Skeletal muscle tissue (tissue), 4 donors: ENCODE results near the gene H6PD. TPM values are rescaled to one million over a fixed set of nuclear protein-coding genes. Genes with fewer than 3 reads are reported as not detected.

Experiments
- H3K27ac ChIP-seq: one replicate; pipeline ENCODE4 v1.7.0; 2013; ENCODE audit warnings: mild to moderate bottlenecking, low read depth, low read length, inconsistent platforms
- H3K27me3 ChIP-seq, 3 donors: one replicate each; pipeline ENCODE4 v1.7.0; 2013; ENCODE audit warnings: low read length in 3 of 3; ENCODE audit not compliant: control insufficient read depth in 3 of 3, insufficient read depth in 3 of 3
- H3K36me3 ChIP-seq, 3 donors: one replicate each; pipeline ENCODE4 v1.7.0; 2013; ENCODE audit warnings: low read length in 3 of 3; ENCODE audit not compliant: control insufficient read depth in 3 of 3, insufficient read depth in 3 of 3
- H3K4me1 ChIP-seq, 3 donors: one replicate each; pipeline ENCODE4 v1.7.0; 2013; ENCODE audit warnings: low read length in 3 of 3, mild to moderate bottlenecking in 3 of 3; ENCODE audit not compliant: control insufficient read depth in 3 of 3, insufficient read depth in 3 of 3
- H3K4me3 ChIP-seq, 3 donors: one replicate each; pipeline ENCODE4 v1.7.0; 2013; ENCODE audit warnings: low read length in 3 of 3
- H3K9ac ChIP-seq, 3 donors: one replicate each; pipeline ENCODE4 v1.7.0; 2013; ENCODE audit warnings: low read length in 3 of 3, mild to moderate bottlenecking in 3 of 3, moderate library complexity in 2 of 3, low read depth in 1 of 3
- H3K9me3 ChIP-seq, 3 donors: one replicate each; pipeline ENCODE4 v1.7.0; 2013; ENCODE audit warnings: low read length in 3 of 3; ENCODE audit not compliant: control insufficient read depth in 3 of 3
- total RNA-seq: library from RNA; depleted of rRNA; stranded (reverse); fragments of >200 nt; gene quantifications from one replicate; pipeline ENCODE4 v1.2.3, GENCODE V29; 2014
- donor health status: Osteomylitis.

H6PD gene
- total RNA-seq, 1 donor from 2014 or later = 24.5 TPM

GRCh38 chr1:9300573-9300972 lies 66.0 kb downstream of the H6PD start:
- Histone ChIP-seq H3K4me1 (peaks cover 23 to 65% (median 31%) of the 10 kb centered on the region in 3 donors), H3K27ac (no peak overlapping the region), H3K9ac (no peak overlapping the region), H3K4me3 (no peak overlapping the region), H3K9me3 (no peaks in the 10 kb centered on the region), H3K36me3 (peaks cover 0 to 2% (median 0%) of the 10 kb centered on the region in 3 donors), H3K27me3 (no peaks in the 10 kb centered on the region)

GRCh38 chr1:9302745-9303524 lies 68.4 kb downstream of the H6PD start:
- Histone ChIP-seq H3K27ac (peak overlapping the region; percentile 59), H3K4me1 (peaks cover 23 to 60% (median 32%) of the 10 kb centered on the region in 3 donors), H3K36me3 (peaks cover 0 to 2% (median 0%) of the 10 kb centered on the region in 3 donors), H3K4me3 (peak overlapping the region in 1 of 3 donors; percentile 18), H3K9ac (no peak overlapping the region), H3K27me3 (no peaks in the 10 kb centered on the region), H3K9me3 (no peaks in the 10 kb centered on the region)

DNA sequence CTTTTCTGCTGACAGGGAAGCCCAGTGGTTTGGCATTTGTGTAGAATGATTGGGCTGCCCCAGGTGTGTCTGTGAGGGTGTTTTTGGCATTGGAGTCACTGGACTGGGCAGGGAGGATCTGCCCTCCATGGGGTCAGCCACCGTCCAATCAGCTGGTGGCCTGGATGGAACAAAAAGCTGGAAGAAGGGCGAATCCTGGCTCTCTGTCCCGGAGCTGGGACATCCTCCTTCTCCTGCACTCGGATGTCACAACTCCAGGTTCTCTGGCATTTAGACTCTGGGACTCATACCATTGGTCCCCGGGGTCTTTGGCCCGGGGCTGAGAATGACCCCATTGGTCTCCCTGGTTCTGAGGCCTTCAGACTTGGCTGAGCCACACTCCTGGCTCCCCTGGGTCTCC lies 69.3 kb downstream of the H6PD start:
- Histone ChIP-seq H3K4me3 (no peak overlapping the region), H3K9ac (no peak overlapping the region), H3K36me3 (peaks cover 0 to 2% (median 0%) of the 10 kb centered on the region in 3 donors), H3K4me1 (peaks cover 23 to 63% (median 35%) of the 10 kb centered on the region in 3 donors), H3K9me3 (no peaks in the 10 kb centered on the region), H3K27ac (no peak overlapping the region), H3K27me3 (no peaks in the 10 kb centered on the region)

GRCh38 chr1:9305216-9305615 lies 70.6 kb downstream of the H6PD start:
- Histone ChIP-seq H3K27ac (no peak overlapping the region), H3K9me3 (no peaks in the 10 kb centered on the region), H3K4me3 (no peak overlapping the region), H3K36me3 (peaks cover 0 to 2% (median 0%) of the 10 kb centered on the region in 3 donors), H3K9ac (no peak overlapping the region), H3K27me3 (no peaks in the 10 kb centered on the region), H3K4me1 (peaks cover 23 to 57% (median 35%) of the 10 kb centered on the region in 3 donors)

- peaks cover 23 to 49% (median 32%) of the 10 kb centered on the region in 3 donors for H3K4me1 ChIP-seq
- no peaks in the 10 kb centered on the region for H3K9me3 ChIP-seq
- no peaks in the 10 kb centered on the region for H3K27me3 ChIP-seq
- no peak overlapping the region for H3K4me3 ChIP-seq
- no peak overlapping the region for H3K27ac ChIP-seq
- peaks cover 0 to 2% (median 0%) of the 10 kb centered on the region in 3 donors for H3K36me3 ChIP-seq
- no peak overlapping the region for H3K9ac ChIP-seq
Observed at GRCh38 chr1:9306006-9306405, 71.4 kb downstream of the H6PD start.

DNA sequence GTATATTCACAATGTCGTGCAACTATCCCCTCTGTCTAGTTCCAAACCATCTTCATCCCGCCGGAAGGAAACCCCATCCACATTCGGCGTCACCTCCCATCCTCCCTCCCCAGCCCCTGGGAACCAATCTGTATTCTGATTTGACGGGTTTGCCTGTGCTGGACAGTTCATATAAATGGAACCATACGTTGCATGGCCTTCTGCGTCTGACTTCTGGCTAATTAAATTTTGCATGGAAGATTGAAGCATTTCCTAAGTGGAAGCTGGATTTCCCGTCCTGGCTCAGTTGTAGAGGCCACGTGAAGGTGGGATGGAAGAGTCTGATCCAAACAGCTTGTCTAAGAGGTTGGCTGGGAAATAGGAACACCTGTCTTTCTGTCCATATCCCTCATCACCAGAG lies 72.7 kb downstream of the H6PD start:
- Histone ChIP-seq H3K9me3 (no peaks in the 10 kb centered on the region), H3K36me3 (no peaks in the 10 kb centered on the region), H3K27me3 (no peaks in the 10 kb centered on the region), H3K9ac (no peak overlapping the region), H3K27ac (no peak overlapping the region), H3K4me1 (peaks cover 19 to 42% (median 28%) of the 10 kb centered on the region in 3 donors), H3K4me3 (no peak overlapping the region)

GRCh38 chr1:9308236-9308785 lies 73.7 kb downstream of the H6PD start:
- no peaks in the 10 kb centered on the region for H3K9me3 ChIP-seq
- H3K36me3 ChIP-seq = no peaks in the 10 kb centered on the region
- peaks cover 9 to 32% (median 20%) of the 10 kb centered on the region in 3 donors for H3K4me1 ChIP-seq
- no peaks in the 10 kb centered on the region for H3K27me3 ChIP-seq
- H3K9ac ChIP-seq = no peak overlapping the region
- H3K4me3 ChIP-seq = no peak overlapping the region
- no peak overlapping the region for H3K27ac ChIP-seq

GRCh38 chr1:9309080-9309479 lies 74.5 kb downstream of the H6PD start:
- peaks cover 4 to 24% (median 12%) of the 10 kb centered on the region in 3 donors for H3K4me1 ChIP-seq
- H3K27me3 ChIP-seq = no peaks in the 10 kb centered on the region
- H3K9me3 ChIP-seq = no peaks in the 10 kb centered on the region
- no peak overlapping the region for H3K9ac ChIP-seq
- H3K36me3 ChIP-seq = no peaks in the 10 kb centered on the region
- no peak overlapping the region for H3K4me3 ChIP-seq
- no peak overlapping the region for H3K27ac ChIP-seq

DNA sequence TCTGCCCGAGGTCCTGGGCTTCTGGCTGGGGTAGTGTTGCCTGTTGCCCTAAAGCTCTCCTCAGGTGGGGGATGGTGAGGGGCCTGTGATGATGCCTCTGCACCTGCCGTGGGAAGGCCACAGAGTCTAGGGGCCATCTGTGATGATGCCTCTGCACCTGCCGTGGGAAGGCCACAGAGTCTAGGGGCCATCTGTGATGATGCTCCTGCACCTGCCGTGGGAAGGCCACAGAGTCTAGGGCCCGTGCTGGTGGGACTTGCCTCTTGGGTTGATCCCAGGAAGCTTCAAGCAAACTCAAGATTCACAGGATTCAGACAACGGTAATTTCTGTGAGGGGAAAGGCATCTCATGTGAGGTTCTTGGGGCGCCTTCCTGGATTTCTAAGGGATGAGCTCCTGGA lies 75.4 kb downstream of the H6PD start:
- Histone ChIP-seq H3K27me3 (no peaks in the 10 kb centered on the region), H3K27ac (no peak overlapping the region), H3K4me1 (peaks cover 4 to 17% (median 11%) of the 10 kb centered on the region in 3 donors), H3K4me3 (no peak overlapping the region), H3K36me3 (no peaks in the 10 kb centered on the region), H3K9me3 (no peaks in the 10 kb centered on the region), H3K9ac (no peak overlapping the region)

- Histone ChIP-seq H3K4me3 (no peak overlapping the region), H3K36me3 (no peaks in the 10 kb centered on the region), H3K4me1 (peaks cover 8 to 17% (median 12%) of the 10 kb centered on the region in 3 donors), H3K27ac (no peak overlapping the region), H3K27me3 (no peaks in the 10 kb centered on the region), H3K9ac (no peak overlapping the region), H3K9me3 (no peaks in the 10 kb centered on the region)
Observed at GRCh38 chr1:9311029-9311428, 76.5 kb downstream of the H6PD start.
